Fibroblast of lung (primary cell): ENCODE measurements around the gene MEF2A. TPM values are rescaled to one million over a fixed set of nuclear protein-coding genes. Genes with fewer than 3 reads are reported as not detected.

Source experiments
- DNase-seq, 2 donors: peaks; one replicate each; pipeline versions ENCODE4 v3.0.0 to v3.0.0-alpha.2; 2010; ENCODE audit warnings: low read depth in 2 of 2
- H2AFZ ChIP-seq: 2 replicates; pipeline ENCODE4 v1.5.1; 2012; ENCODE audit warnings: low read length, control low read depth, inconsistent platforms
- H3K27ac ChIP-seq: 2 replicates; pipeline ENCODE4 v1.5.1; 2011; ENCODE audit warnings: low read length, control low read depth; ENCODE audit not compliant: insufficient read depth
- H3K27me3 ChIP-seq: 2 replicates; pipeline ENCODE4 v1.5.1; 2011; ENCODE audit warnings: mild to moderate bottlenecking, low read length; ENCODE audit not compliant: control insufficient read depth, insufficient read depth
- H3K36me3 ChIP-seq: 2 replicates; pipeline ENCODE4 v1.5.1; 2011; ENCODE audit warnings: low read length; ENCODE audit not compliant: control insufficient read depth, insufficient read depth
- H3K4me1 ChIP-seq: 2 replicates; pipeline ENCODE4 v1.5.1; 2011; ENCODE audit warnings: low read length; ENCODE audit not compliant: control insufficient read depth, insufficient read depth; ENCODE audit errors: extremely low read depth
- H3K4me2 ChIP-seq: 2 replicates; pipeline ENCODE4 v1.5.1; 2011; ENCODE audit warnings: low read length, control low read depth; ENCODE audit not compliant: insufficient read depth; ENCODE audit errors: extremely low read depth
- H3K4me3 ChIP-seq, 4 experiments: fragments of 200-600 bp in 1 of 4; sonication (generic) in 1 of 4; replicated peaks in 1 of 4; 2 replicates each; pipeline ENCODE4 v1.5.1; 2011 to 2016; ENCODE audit warnings: low read length in 4 of 4, low read depth in 3 of 4, mild to moderate bottlenecking in 3 of 4, control low read depth in 2 of 4, inconsistent platforms in 1 of 4, mixed read lengths in 1 of 4; ENCODE audit not compliant: insufficient read depth in 1 of 4; ENCODE audit errors: control extremely low read depth in 1 of 4
- H3K79me2 ChIP-seq: 2 replicates; pipeline ENCODE4 v1.5.1; 2012; ENCODE audit warnings: mild to moderate bottlenecking, low read length, inconsistent platforms; ENCODE audit not compliant: control insufficient read depth, insufficient read depth
- H3K9ac ChIP-seq: 2 replicates; pipeline ENCODE4 v1.5.1; 2011; ENCODE audit warnings: mild to moderate bottlenecking, low read length, control low read depth; ENCODE audit not compliant: insufficient read depth
- H3K9me3 ChIP-seq: 2 replicates; pipeline ENCODE4 v1.5.1; 2012; ENCODE audit warnings: low read depth, low read length; ENCODE audit not compliant: control insufficient read depth, insufficient read depth
- H4K20me1 ChIP-seq: 2 replicates; pipeline ENCODE4 v1.5.1; 2011; ENCODE audit warnings: low read length; ENCODE audit not compliant: control insufficient read depth, insufficient read depth; ENCODE audit errors: extremely low read depth
- EZH2 ChIP-seq: IDR thresholded peaks from 2 replicates; pipeline ENCODE4 v1.5.1; 2012; ENCODE audit warnings: low read length, control low read depth, mild to moderate bottlenecking; ENCODE audit errors: missing control alignments
- polyA plus RNA-seq, 2 donors: library from polyadenylated mRNA; depleted of rRNA in 1 of 2; stranded (reverse) in 1 of 2; unstranded in 1 of 2; fragments of >200 nt; gene quantifications; 2 replicates each; pipeline ENCODE4 v1.2.1, GENCODE V29; 2011 to 2012; ENCODE audit warnings: missing spikeins in 1 of 2
- total RNA-seq: library from RNA; depleted of rRNA; stranded (reverse); fragments of >200 nt; gene quantifications from 2 replicates; pipeline ENCODE4 v1.2.1, GENCODE V29; 2014
- TF ChIP-seq, protein P1 (sequence below), 2 donors: IDR thresholded peaks in 1 of 2; conservative IDR thresholded peaks in 1 of 2; 1 replicate in 1 of 2; 2 replicates in 1 of 2; pipeline ENCODE4 v1.5.1; 2011 to 2012; ENCODE audit warnings: low read length in 2 of 2, control low read depth in 1 of 2, inconsistent platforms in 1 of 2, low read depth in 1 of 2, mild to moderate bottlenecking in 1 of 2

Gene MEF2A
- total and polyA plus RNA-seq, 2 donors (not counting 1 experiment from before 2014, with no cell fraction given), result 24.6 to 40.4 TPM

DNA sequence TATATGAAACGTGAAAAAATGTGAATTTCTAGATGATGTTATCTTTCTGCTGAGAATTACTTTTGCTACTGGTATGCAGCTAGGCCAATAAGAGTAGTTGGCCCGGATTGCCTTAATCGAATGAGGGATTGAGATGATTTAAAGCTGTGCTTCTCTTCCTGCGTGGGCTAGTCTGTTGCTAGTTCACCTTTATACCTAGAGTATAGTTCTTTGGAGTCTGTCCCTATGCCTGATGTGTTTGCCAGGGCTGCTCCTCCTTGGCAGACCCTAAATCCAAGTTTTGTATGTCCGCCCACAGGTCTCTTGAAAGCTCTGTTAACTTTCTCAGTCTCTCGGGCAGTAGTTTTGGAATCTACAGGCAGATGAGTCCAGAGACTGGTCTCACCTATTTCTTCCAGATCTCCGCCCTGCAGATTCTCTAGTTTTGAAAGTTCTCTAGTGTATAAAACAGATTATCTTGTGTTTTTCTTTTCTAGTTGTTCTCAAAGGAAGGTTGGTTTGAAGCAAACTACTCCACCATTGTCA is 64.9 kb downstream of the MEF2A start:
- TF ChIP-seq, protein P1, sequence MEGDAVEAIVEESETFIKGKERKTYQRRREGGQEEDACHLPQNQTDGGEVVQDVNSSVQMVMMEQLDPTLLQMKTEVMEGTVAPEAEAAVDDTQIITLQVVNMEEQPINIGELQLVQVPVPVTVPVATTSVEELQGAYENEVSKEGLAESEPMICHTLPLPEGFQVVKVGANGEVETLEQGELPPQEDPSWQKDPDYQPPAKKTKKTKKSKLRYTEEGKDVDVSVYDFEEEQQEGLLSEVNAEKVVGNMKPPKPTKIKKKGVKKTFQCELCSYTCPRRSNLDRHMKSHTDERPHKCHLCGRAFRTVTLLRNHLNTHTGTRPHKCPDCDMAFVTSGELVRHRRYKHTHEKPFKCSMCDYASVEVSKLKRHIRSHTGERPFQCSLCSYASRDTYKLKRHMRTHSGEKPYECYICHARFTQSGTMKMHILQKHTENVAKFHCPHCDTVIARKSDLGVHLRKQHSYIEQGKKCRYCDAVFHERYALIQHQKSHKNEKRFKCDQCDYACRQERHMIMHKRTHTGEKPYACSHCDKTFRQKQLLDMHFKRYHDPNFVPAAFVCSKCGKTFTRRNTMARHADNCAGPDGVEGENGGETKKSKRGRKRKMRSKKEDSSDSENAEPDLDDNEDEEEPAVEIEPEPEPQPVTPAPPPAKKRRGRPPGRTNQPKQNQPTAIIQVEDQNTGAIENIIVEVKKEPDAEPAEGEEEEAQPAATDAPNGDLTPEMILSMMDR (conservative IDR thresholded peaks at IDR 0.05 in 1 of 2, IDR thresholded peaks at IDR 0.05 in 1 of 2; ENCODE audit: low read depth in 1 of 2, low read length in 2 of 2), result no peak
- no peak for TF ChIP-seq EZH2
- Histone ChIP-seq H3K9me3 (no peaks in the 10 kb centered on the region), H3K4me1 (no peaks in the 10 kb centered on the region), H3K27ac (no peak overlapping the region), H3K79me2 (peaks cover 13% of the 10 kb centered on the region), H4K20me1 (no peaks in the 10 kb centered on the region), H3K4me3 (no peak overlapping the region), H3K4me2 (no peak overlapping the region), H2AFZ (no peak overlapping the region), H3K27me3 (no peaks in the 10 kb centered on the region), H3K9ac (no peak overlapping the region), H3K36me3 (no peaks in the 10 kb centered on the region)
- no peak for DNase-seq

DNA sequence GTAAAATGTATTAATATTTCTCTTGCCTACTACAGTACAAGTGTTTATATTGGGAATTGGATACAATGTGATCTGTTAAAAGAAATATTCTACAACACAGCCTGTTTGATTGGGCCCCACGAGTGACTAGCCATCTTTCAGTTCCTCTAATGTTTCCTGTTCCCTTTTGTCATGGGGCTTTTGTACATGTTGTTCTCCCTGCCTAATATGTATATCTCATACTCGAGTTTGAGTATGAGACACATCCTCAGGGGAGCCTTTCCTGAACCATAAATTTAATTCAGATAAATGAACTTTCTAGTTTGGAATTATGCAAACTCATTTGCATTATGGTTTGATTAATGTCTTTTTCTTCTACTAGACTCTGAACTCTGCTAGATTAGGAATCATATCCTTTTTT is 65.5 kb downstream of the MEF2A start:
- H3K9me3 ChIP-seq, result no peaks in the 10 kb centered on the region
- peaks cover 10% of the 10 kb centered on the region for H3K79me2 ChIP-seq
- H3K36me3 ChIP-seq, result no peaks in the 10 kb centered on the region
- TF ChIP-seq EZH2, result no peak
- TF ChIP-seq, protein P1 (conservative IDR thresholded peaks at IDR 0.05 in 1 of 2, IDR thresholded peaks at IDR 0.05 in 1 of 2; ENCODE audit: low read depth in 1 of 2, low read length in 2 of 2), result no peak
- H3K4me2 ChIP-seq, result no peak overlapping the region
- no peak overlapping the region for H2AFZ ChIP-seq
- H3K27me3 ChIP-seq, result no peaks in the 10 kb centered on the region
- H3K9ac ChIP-seq, result no peak overlapping the region
- no peak for DNase-seq
- H3K4me1 ChIP-seq, result no peaks in the 10 kb centered on the region
- H3K27ac ChIP-seq, result no peak overlapping the region
- no peaks in the 10 kb centered on the region for H4K20me1 ChIP-seq
- no peak overlapping the region for H3K4me3 ChIP-seq

DNA sequence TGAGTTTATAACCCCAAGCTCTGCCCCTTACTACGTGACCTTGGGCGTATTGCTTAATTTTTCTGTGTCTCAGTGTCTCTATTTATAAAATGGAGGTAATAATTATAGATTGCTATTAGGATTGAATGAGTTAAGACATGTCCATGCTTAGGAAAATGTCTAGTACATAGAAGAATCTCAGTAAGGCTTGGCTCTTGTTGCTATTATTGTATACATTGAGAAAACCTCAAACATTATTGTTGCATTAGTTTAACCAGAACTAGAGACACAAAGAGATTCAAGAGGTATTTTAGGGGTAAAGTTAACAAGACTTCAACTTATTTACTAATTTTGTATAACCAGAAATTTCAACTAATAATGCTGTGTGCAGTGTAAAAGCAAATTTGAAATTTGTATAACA is 66.7 kb downstream of the MEF2A start:
- DNase-seq, result peak in 1 of 2 donors; percentile 39
- Histone ChIP-seq H3K9ac (no peak overlapping the region), H3K4me3 (no peak overlapping the region), H3K27ac (no peak overlapping the region), H3K4me1 (no peaks in the 10 kb centered on the region), H4K20me1 (no peaks in the 10 kb centered on the region), H3K27me3 (no peaks in the 10 kb centered on the region), H3K4me2 (no peak overlapping the region), H3K36me3 (no peaks in the 10 kb centered on the region), H3K9me3 (no peaks in the 10 kb centered on the region), H2AFZ (no peak overlapping the region), H3K79me2 (peaks cover 7% of the 10 kb centered on the region)
- no peak for TF ChIP-seq EZH2
- TF ChIP-seq, protein P1 (conservative IDR thresholded peaks at IDR 0.05 in 1 of 2, IDR thresholded peaks at IDR 0.05 in 1 of 2; ENCODE audit: low read depth in 1 of 2, low read length in 2 of 2), result no peak
